C4-2B (cell line): Measurements from ENCODE around the gene EIF5B.
"Not testable (repeated sequence)": the region's sequence is repeated elsewhere in the genome, so short reads cannot be mapped to it uniquely, and the experiment has no call there.

ENCODE experiments used
- H3K27ac ChIP-seq: fragments of 450-650 bp; 2 replicates; pipeline ENCODE4 v1.5.1; 2017
- CTCF ChIP-seq: fragments of 450-650 bp; conservative IDR thresholded peaks from 2 replicates; pipeline ENCODE4 v1.5.1; 2017; ENCODE audit warnings: mild to moderate bottlenecking
- ZFX ChIP-seq: fragments of 450-650 bp; IDR thresholded peaks from 2 replicates; pipeline ENCODE4 v1.6.1; 2017

Gene EIF5B

GRCh38 chr2:99354070-99354469 is 16.9 kb downstream of the EIF5B start:
- H3K27ac ChIP-seq, result no peak overlapping the region
- no peak for TF ChIP-seq CTCF

- H3K27ac ChIP-seq, result not testable (repeated sequence)
These were observed 17.6 kb downstream of the EIF5B start for GRCh38 chr2:99354825-99355224.

GRCh38 chr2:99356853-99357252 is 19.7 kb downstream of the EIF5B start:
- H3K27ac ChIP-seq, result no peak overlapping the region
- TF ChIP-seq CTCF (no peak), ZFX (no peak)

- TF ChIP-seq CTCF, result no peak
- no peak for TF ChIP-seq ZFX
- H3K27ac ChIP-seq, result no peak overlapping the region
These were observed 28.5 kb downstream of the EIF5B start for GRCh38 chr2:99365661-99366060.

GRCh38 chr2:99368854-99369253 is 31.7 kb downstream of the EIF5B start:
- H3K27ac ChIP-seq, result not testable (repeated sequence)

GRCh38 chr2:99373144-99373543 is 36.0 kb downstream of the EIF5B start:
- no peak overlapping the region for H3K27ac ChIP-seq
- TF ChIP-seq ZFX, result no peak
- no peak for TF ChIP-seq CTCF

GRCh38 chr2:99374747-99375146 is 37.6 kb downstream of the EIF5B start:
- no peak overlapping the region for H3K27ac ChIP-seq
- TF ChIP-seq ZFX, result no peak
- no peak for TF ChIP-seq CTCF

- no peak overlapping the region for H3K27ac ChIP-seq
- TF ChIP-seq CTCF (no peak), ZFX (no peak)
These were observed 39.2 kb downstream of the EIF5B start for GRCh38 chr2:99376254-99376864.
